MM.1S (cell line): ENCODE measurements around the gene ART3.
"Not testable (repeated sequence)": the region's sequence is repeated elsewhere in the genome, so short reads cannot be mapped to it uniquely, and the experiment has no call there.

Experiments used
- DNase-seq: peaks from one replicate; pipeline ENCODE4 v3.0.0-alpha.2; 2015
- H2AFZ ChIP-seq: fragments of 300-600 bp; sonication (generic); 2 replicates; pipeline ENCODE4 v1.6.0; 2016; ENCODE audit warnings: antibody characterized with exemption, low read length
- H3F3A ChIP-seq: fragments of 300-600 bp; sonication (generic); 2 replicates; pipeline ENCODE4 v1.6.1; 2016; ENCODE audit warnings: mild to moderate bottlenecking, antibody characterized with exemption, low read length, moderate library complexity, mixed read lengths; ENCODE audit not compliant: insufficient read depth
- H3K27ac ChIP-seq: fragments of 300-600 bp; sonication (generic); 2 replicates; pipeline ENCODE4 v1.5.1; 2016; ENCODE audit warnings: mild to moderate bottlenecking, low read length
- H3K27me3 ChIP-seq: fragments of 300-600 bp; sonication (generic); replicated peaks from 2 replicates; pipeline ENCODE4 v1.6.0; 2016; ENCODE audit warnings: low read length; ENCODE audit not compliant: insufficient read depth
- H3K36me3 ChIP-seq: fragments of 300-600 bp; sonication (generic); replicated peaks from 2 replicates; pipeline ENCODE4 v1.6.1; 2016; ENCODE audit warnings: mild to moderate bottlenecking, low read length, mixed read lengths; ENCODE audit not compliant: insufficient read depth
- H3K4me1 ChIP-seq: fragments of 300-600 bp; sonication (generic); 2 replicates; pipeline ENCODE4 v1.6.1; 2016; ENCODE audit warnings: low read length, mixed read lengths
- H3K4me2 ChIP-seq: fragments of 300-600 bp; sonication (generic); 2 replicates; pipeline ENCODE4 v1.6.0; 2016; ENCODE audit warnings: low read depth, low read length
- H3K4me3 ChIP-seq: fragments of 300-600 bp; sonication (generic); 2 replicates; pipeline ENCODE4 v1.5.1; 2016; ENCODE audit warnings: low read length, mixed read lengths
- H3K79me2 ChIP-seq: fragments of 300-600 bp; sonication (generic); 2 replicates; pipeline ENCODE4 v1.6.1; 2016; ENCODE audit warnings: mixed run types, low read length, mixed read lengths
- H3K9ac ChIP-seq: fragments of 300-600 bp; sonication (generic); 2 replicates; pipeline ENCODE4 v1.6.1; 2016; ENCODE audit warnings: low read length, mixed read lengths
- H3K9me2 ChIP-seq: fragments of 300-600 bp; sonication (generic); replicated peaks from 2 replicates; pipeline ENCODE4 v1.6.1; 2016; ENCODE audit warnings: mild to moderate bottlenecking, low read length, mixed read lengths; ENCODE audit not compliant: insufficient read depth
- H3K9me3 ChIP-seq: fragments of 300-600 bp; sonication (generic); replicated peaks from 2 replicates; pipeline ENCODE4 v1.6.1; 2016; ENCODE audit warnings: mild to moderate bottlenecking, low read length, mixed read lengths; ENCODE audit not compliant: insufficient read depth
- H4K20me1 ChIP-seq: fragments of 300-600 bp; sonication (generic); 2 replicates; pipeline ENCODE4 v1.6.1; 2016; ENCODE audit warnings: mild to moderate bottlenecking, low read length, moderate library complexity, mixed read lengths; ENCODE audit not compliant: insufficient read depth
- EZH2 ChIP-seq: fragments of 300-600 bp; sonication (generic); optimal IDR thresholded peaks from 2 replicates; pipeline ENCODE3; 2017; ENCODE audit warnings: low read depth, mild to moderate bottlenecking, antibody characterized with exemption, low read length, mixed read lengths
- EZH2phosphoT487 ChIP-seq: fragments of 300-600 bp; sonication (generic); IDR thresholded peaks from 2 replicates; pipeline ENCODE4 v1.6.1; 2018; ENCODE audit warnings: antibody characterized with exemption, low read length
- TF ChIP-seq, protein P1 (sequence below): fragments of 300-600 bp; sonication (generic); IDR thresholded peaks from 2 replicates; pipeline ENCODE4 v1.5.1; 2016; ENCODE audit warnings: antibody characterized with exemption, low read length, mixed read lengths

ART3 gene

DNA sequence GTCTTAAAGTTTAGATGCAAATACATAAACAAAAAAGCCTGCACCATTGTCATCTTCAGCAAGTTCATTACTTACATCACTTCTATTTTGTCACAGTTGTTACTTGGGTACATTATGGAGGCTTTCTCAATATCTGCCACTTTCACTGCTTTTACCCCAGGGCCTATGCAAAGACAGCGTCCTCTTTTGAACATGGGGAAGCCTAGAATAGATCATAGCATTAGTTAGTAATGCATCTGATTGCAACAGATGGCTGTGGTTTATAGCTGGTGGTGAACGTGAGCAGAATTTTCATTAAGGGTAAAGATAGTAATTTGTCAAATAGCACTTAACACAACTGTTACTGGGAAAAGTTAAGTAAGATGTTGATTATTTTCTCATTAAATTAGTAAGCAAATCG lies 39.4 kb upstream of the ART3 start:
- Histone ChIP-seq H3K27me3 (0 out of 2 replicates have a peak, but pooled peaks cover 3% of the 10 kb centered on the region), H3K9ac (no peak overlapping the region), H3F3A (no peaks in the 10 kb centered on the region), H3K4me3 (no peak overlapping the region), H3K79me2 (no peaks in the 10 kb centered on the region), H3K36me3 (no peaks in the 10 kb centered on the region), H2AFZ (no peak overlapping the region), H4K20me1 (no peaks in the 10 kb centered on the region), H3K9me3 (no peaks in the 10 kb centered on the region), H3K27ac (no peak overlapping the region), H3K9me2 (no peaks in the 10 kb centered on the region), H3K4me2 (no peak overlapping the region), H3K4me1 (no peaks in the 10 kb centered on the region)
- TF ChIP-seq, protein P1, sequence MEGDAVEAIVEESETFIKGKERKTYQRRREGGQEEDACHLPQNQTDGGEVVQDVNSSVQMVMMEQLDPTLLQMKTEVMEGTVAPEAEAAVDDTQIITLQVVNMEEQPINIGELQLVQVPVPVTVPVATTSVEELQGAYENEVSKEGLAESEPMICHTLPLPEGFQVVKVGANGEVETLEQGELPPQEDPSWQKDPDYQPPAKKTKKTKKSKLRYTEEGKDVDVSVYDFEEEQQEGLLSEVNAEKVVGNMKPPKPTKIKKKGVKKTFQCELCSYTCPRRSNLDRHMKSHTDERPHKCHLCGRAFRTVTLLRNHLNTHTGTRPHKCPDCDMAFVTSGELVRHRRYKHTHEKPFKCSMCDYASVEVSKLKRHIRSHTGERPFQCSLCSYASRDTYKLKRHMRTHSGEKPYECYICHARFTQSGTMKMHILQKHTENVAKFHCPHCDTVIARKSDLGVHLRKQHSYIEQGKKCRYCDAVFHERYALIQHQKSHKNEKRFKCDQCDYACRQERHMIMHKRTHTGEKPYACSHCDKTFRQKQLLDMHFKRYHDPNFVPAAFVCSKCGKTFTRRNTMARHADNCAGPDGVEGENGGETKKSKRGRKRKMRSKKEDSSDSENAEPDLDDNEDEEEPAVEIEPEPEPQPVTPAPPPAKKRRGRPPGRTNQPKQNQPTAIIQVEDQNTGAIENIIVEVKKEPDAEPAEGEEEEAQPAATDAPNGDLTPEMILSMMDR = no peak
- no peak for TF ChIP-seq EZH2
- TF ChIP-seq EZH2phosphoT487 = no peak
- no peak for DNase-seq

DNA sequence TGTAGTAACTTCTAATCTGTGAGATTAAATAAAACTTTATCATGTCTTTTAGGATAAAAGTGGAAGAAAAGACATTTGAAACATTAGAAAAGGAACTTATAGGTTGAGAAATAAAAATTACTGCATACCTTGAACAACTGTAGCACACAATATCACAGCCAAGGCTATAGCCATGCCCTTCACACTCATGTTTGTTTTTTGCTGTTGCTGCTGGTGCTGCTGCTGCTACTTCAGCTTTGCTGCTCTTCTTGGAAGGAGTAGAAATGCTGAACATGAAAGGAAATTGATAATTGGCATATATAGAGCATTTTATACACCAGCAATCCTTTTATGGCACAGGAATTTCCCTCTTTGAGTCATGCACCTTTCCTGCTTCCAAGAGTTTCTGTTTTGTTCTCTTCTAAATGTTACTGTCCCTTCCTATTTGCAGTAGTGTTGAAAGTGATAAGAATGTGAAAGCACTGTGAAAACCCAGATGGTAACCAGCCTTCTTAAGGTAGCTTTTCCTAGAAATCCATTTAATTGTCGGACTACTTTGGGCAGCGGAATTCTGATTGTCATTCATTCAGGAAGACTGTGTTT lies 38.6 kb upstream of the ART3 start, which contains the start of gene CXCL11:
Gene CXCL11 (minus strand): TSS at position 272 of the 582 bp plus-strand sequence. CDS start 83 bp downstream, at position 189.
- no peaks in the 10 kb centered on the region for H4K20me1 ChIP-seq
- no peaks in the 10 kb centered on the region for H3K36me3 ChIP-seq
- no peaks in the 10 kb centered on the region for H3K79me2 ChIP-seq
- no peak within 1 kb of the TSS for H3K4me3 ChIP-seq
- TF ChIP-seq, protein P1 = no peak
- TF ChIP-seq EZH2 = no peak
- TF ChIP-seq EZH2phosphoT487 = no peak
- H3K9me3 ChIP-seq = no peaks in the 10 kb centered on the region
- no peaks in the 10 kb centered on the region for H3K9me2 ChIP-seq
- H3K4me1 ChIP-seq = no peaks in the 10 kb centered on the region
- no peak within 1 kb of the TSS for H2AFZ ChIP-seq
- no peak within 1 kb of the TSS for H3K4me2 ChIP-seq
- H3K27ac ChIP-seq = no peak within 1 kb of the TSS
- no peaks in the 10 kb centered on the region for H3F3A ChIP-seq
- no peak within 1 kb of the TSS for H3K9ac ChIP-seq
- no peak for DNase-seq
- 0 out of 2 replicates have a peak, but pooled peaks cover 3% of the 10 kb centered on the region for H3K27me3 ChIP-seq

DNA sequence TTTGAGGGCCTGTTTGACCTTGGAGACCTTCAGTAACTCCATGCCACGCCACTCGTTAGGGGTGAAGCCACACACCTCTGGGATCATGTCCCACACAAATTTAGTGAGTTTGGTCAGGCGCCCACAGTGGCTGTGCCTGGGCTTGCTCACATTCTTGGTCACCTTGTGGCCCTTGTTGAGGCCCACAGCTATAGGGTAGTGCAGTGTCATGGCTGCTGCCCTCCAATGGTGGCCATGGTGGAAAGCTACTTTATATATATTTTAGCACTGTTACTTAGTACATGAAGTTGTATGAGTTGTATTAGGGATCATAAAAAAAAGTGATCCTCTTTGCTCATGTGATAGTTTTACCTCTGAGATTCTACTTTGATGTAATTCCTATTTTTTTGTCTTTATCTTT lies 37.7 kb upstream of the ART3 start:
- H2AFZ ChIP-seq = no peak overlapping the region

DNA sequence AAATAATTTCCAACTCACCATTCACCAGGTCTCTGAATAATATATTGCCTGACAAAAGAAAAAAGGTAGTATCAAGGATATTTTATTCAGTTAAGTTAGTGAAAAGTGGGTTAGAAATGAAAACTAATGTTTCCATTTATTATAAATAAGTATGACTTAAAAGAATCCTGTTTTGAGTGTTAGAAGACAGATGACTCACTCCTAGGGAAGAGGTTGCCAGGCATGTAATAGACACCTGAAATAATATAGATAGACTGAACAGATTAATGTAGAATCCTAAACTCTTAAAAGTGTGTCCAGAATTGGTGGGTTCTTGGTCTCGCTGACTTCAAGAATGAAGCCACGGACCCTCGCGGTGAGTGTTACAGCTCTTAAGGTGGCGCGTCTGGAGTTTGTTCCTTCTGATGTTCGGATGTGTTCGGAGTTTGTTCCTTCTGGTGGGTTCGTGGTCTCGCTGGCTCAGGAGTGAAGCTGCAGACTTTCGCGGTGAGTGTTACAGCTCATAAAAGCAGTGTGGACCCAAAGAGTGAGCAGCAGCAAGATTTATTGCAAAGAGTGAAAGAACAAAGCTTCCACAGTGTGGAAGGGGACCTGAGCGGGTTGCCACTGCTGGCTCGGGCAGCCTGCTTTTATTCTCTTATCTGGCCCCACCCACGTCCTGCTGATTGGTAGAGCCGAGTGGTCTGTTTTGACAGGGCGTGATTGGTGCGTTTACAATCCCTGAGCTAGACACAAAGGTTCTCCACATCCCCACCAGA lies 32.1 kb upstream of the ART3 start:
- not testable (repeated sequence) for DNase-seq, H3K4me2 ChIP-seq, H3K27ac ChIP-seq, H3K9ac ChIP-seq, H3K4me1 ChIP-seq, H4K20me1 ChIP-seq, H3K27me3 ChIP-seq, H3K36me3 ChIP-seq, H3K9me2 ChIP-seq, H3K79me2 ChIP-seq, H2AFZ ChIP-seq, H3K4me3 ChIP-seq, H3F3A ChIP-seq, H3K9me3 ChIP-seq

More for the DNA sequence above, 37.7 kb upstream of the ART3 start:
- Histone ChIP-seq H3K79me2 (no peaks in the 10 kb centered on the region), H3F3A (no peaks in the 10 kb centered on the region), H3K4me1 (no peaks in the 10 kb centered on the region), H3K4me2 (no peak overlapping the region), H4K20me1 (no peaks in the 10 kb centered on the region), H3K4me3 (no peak overlapping the region), H3K9ac (no peak overlapping the region), H3K27ac (no peak overlapping the region), H3K9me3 (no peaks in the 10 kb centered on the region), H3K9me2 (no peaks in the 10 kb centered on the region), H3K27me3 (0 out of 2 replicates have a peak, but pooled peaks cover 3% of the 10 kb centered on the region), H3K36me3 (no peaks in the 10 kb centered on the region)
- DNase-seq = no peak
- TF ChIP-seq EZH2phosphoT487 = no peak
- TF ChIP-seq, protein P1 = no peak; the same call in 1 of the 2 replicates
- no peak for TF ChIP-seq EZH2

DNA sequence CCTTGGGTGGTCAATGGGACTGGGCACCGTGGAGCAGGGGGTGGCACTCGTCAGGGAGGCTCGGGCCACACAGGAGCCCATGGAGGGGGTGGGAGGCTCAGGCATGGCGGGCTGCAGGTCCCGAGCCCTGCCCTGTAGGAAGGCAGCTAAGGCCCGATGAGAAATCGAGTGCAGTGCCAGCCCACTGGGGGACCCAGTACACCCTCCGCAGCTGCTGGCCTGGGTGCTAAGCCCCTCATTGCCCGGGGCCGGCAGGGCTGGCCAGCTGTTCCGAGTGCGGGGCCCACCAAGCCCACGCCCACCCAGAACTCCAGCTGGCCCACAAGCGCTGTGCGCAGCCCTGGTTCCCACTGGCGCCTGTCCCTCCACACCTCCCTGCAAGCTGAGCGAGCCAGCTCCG lies 31.2 kb upstream of the ART3 start:
- H3F3A ChIP-seq, H3K9me3 ChIP-seq, H3K27ac ChIP-seq, H2AFZ ChIP-seq, H3K4me3 ChIP-seq, H3K27me3 ChIP-seq, H3K36me3 ChIP-seq, DNase-seq, H3K79me2 ChIP-seq, H3K9ac ChIP-seq, H3K9me2 ChIP-seq, H4K20me1 ChIP-seq, H3K4me2 ChIP-seq, H3K4me1 ChIP-seq: not testable (repeated sequence)
